ENCODE results near the gene ARTN.

Gene ARTN

GRCh38 chr1:43974443-43975248, 41.0 kb downstream of the ARTN start, which contains the start of gene ATP6V0B:
Gene ATP6V0B, plus strand, starts transcription at chr1:43974960. Its CDS starts 81 bp downstream, at chr1:43975041.
- DNase-seq, result peak; percentile 82

GRCh38 chr1:43975249-43975961, 41.8 kb downstream of the ARTN start:
- no peak for DNase-seq

GRCh38 chr1:43976045-43976444, 42.4 kb downstream of the ARTN start:
- no peak for DNase-seq

GRCh38 chr1:43976890-43977289, 43.3 kb downstream of the ARTN start:
- no peak for DNase-seq

- no peak for DNase-seq
Measured at GRCh38 chr1:43977376-43978263, 44.0 kb downstream of the ARTN start.

GRCh38 chr1:43978264-43978550, 44.6 kb downstream of the ARTN start:
- no peak for DNase-seq

- peak; percentile 24 for DNase-seq
Measured at GRCh38 chr1:43978551-43979260, 45.1 kb downstream of the ARTN start, which contains the start of gene B4GALT2. Gene B4GALT2, plus strand, starts transcription at chr1:43979210. Its CDS starts 1,951 bp downstream, at chr1:43981161.

- no peak for DNase-seq
Measured at GRCh38 chr1:43979261-43979527, 45.6 kb downstream of the ARTN start.

- DNase-seq, result no peak
Measured at GRCh38 chr1:43979528-43980254, 46.1 kb downstream of the ARTN start.

GRCh38 chr1:43980255-43981134, 46.9 kb downstream of the ARTN start:
- DNase-seq, result no peak

- DNase-seq, result no peak
Measured at GRCh38 chr1:43981135-43981491, 47.5 kb downstream of the ARTN start.

GRCh38 chr1:43981636-43982035, 48.0 kb downstream of the ARTN start:
- no peak for DNase-seq

- DNase-seq, result no peak
Measured at GRCh38 chr1:43982241-43982640, 48.6 kb downstream of the ARTN start.

- DNase-seq, result no peak
Measured at GRCh38 chr1:43982808-43983207, 49.2 kb downstream of the ARTN start.

- no peak for DNase-seq
Measured at GRCh38 chr1:43983253-43983899, 49.8 kb downstream of the ARTN start.

GRCh38 chr1:43984855-43985254, 51.3 kb downstream of the ARTN start:
- DNase-seq, result no peak

- DNase-seq, result no peak
Measured at GRCh38 chr1:43985984-43986595, 52.5 kb downstream of the ARTN start.

- DNase-seq, result no peak
Measured at GRCh38 chr1:43986712-43987111, 53.1 kb downstream of the ARTN start.

Data from COR-L47 (cell line).